GM12878 (cell line): ENCODE results near the gene SASH1. TPM values are rescaled to one million over a fixed set of nuclear protein-coding genes. Genes with fewer than 3 reads are reported as not detected.

Source experiments
- ATAC-seq: fragments of 200-7000 bp; cut with Tn5 transposase; 3 replicates; pipeline ENCODE4 v1.9.1; 2020; ENCODE audit warnings: mild to moderate bottlenecking, moderate library complexity
- BruUV-seq: library from RNA; stranded (reverse); fragments of 400-500 nt; replicated peaks from 2 replicates; lab custom pipeline; 2021; lab: Mats Ljungman, UMichigan
- CTCF ChIA-PET: fragments of 300-600 bp; sonication (Branson Sonifier 250); formaldehyde crosslinking; extraction: SDS; loops from one replicate; lab custom pipeline; 2021; ENCODE audit warnings: inconsistent platforms; lab: Yijun Ruan, JAX
- POLR2A ChIA-PET: fragments of 350-600 bp; formaldehyde crosslinking; extraction: SDS; loops from one replicate; lab custom pipeline; 2021; ENCODE audit warnings: inconsistent platforms; lab: Charles Lee
- RAD21 ChIA-PET: fragments of 300-600 bp; sonication (Branson Sonifier 250); formaldehyde crosslinking; loops from one replicate; lab custom pipeline; 2023; ENCODE audit warnings: antibody characterized with exemption; ENCODE audit not compliant: unreplicated experiment; lab: Charles Lee
- SMC1A ChIA-PET: fragments of 300-600 bp; sonication (Branson Sonifier 250); formaldehyde crosslinking; loops from one replicate; lab custom pipeline; 2023; ENCODE audit not compliant: unreplicated experiment, uncharacterized antibody; lab: Charles Lee
- DNase-seq: peaks from one replicate; pipeline ENCODE4 v3.0.0-alpha.2; 2011; ENCODE audit warnings: low read depth, low spot score
- FAIRE-seq: peaks from 3 replicates; lab custom pipeline; 2011; peaks lifted over from hg19 to GRCh38; lab: Jason Lieb, UNC
- H2AFZ ChIP-seq: 2 replicates; pipeline ENCODE4 v1.6.0; 2011; ENCODE audit warnings: low read depth, low read length, control low read depth; ENCODE audit not compliant: control insufficient read depth
- H3K27ac ChIP-seq: 2 replicates; pipeline ENCODE4 v1.5.1; 2011; ENCODE audit warnings: control low read depth; ENCODE audit not compliant: control insufficient read depth, insufficient read depth
- H3K27me3 ChIP-seq, 2 experiments: replicated peaks in 1 of 2; 2 replicates each; pipeline versions ENCODE4 v1.6.0 to v1.6.1; 2011; ENCODE audit warnings: low read length in 1 of 2; ENCODE audit not compliant: control insufficient read depth in 2 of 2, insufficient read depth in 2 of 2
- H3K36me3 ChIP-seq, 2 experiments: 2 replicates each; pipeline ENCODE4 v1.5.1; 2011; ENCODE audit warnings: low read length in 1 of 2; ENCODE audit not compliant: control insufficient read depth in 2 of 2, insufficient read depth in 2 of 2
- H3K4me1 ChIP-seq: 2 replicates; pipeline ENCODE4 v1.6.1; 2011; ENCODE audit warnings: mild to moderate bottlenecking, low read length, moderate library complexity, mixed read lengths; ENCODE audit not compliant: control insufficient read depth, insufficient read depth
- H3K4me2 ChIP-seq: 2 replicates; pipeline ENCODE4 v1.6.0; 2011; ENCODE audit warnings: control low read depth; ENCODE audit not compliant: control insufficient read depth, insufficient read depth
- H3K4me3 ChIP-seq: fragments of 200-600 bp; sonication (generic); 2 replicates; pipeline ENCODE4 v1.5.1; 2016
- H3K79me2 ChIP-seq: 2 replicates; pipeline ENCODE4 v1.6.0; 2011; ENCODE audit warnings: low read length; ENCODE audit not compliant: control insufficient read depth, insufficient read depth
- H3K9ac ChIP-seq: 2 replicates; pipeline ENCODE4 v1.8.0; 2011; ENCODE audit warnings: low read length, control low read depth, mixed read lengths; ENCODE audit not compliant: control insufficient read depth, insufficient read depth
- H3K9me3 ChIP-seq: replicated peaks from 3 replicates; pipeline ENCODE4 v1.5.1; 2011; ENCODE audit warnings: mild to moderate bottlenecking, low read length; ENCODE audit not compliant: control insufficient read depth, insufficient read depth
- H4K20me1 ChIP-seq: 2 replicates; pipeline ENCODE4 v1.6.0; 2011; ENCODE audit not compliant: control insufficient read depth, insufficient read depth
- BCL11A ChIP-seq: IDR thresholded peaks from 2 replicates; pipeline ENCODE4 v1.6.1; 2011; ENCODE audit warnings: low read depth, low read length
- BCLAF1 ChIP-seq: fragments of 450-650 bp; IDR thresholded peaks from 2 replicates; pipeline ENCODE4 v1.6.1; 2017; ENCODE audit warnings: antibody characterized with exemption, mild to moderate bottlenecking, moderate library complexity
- CUX1 ChIP-seq: IDR thresholded peaks from 2 replicates; pipeline ENCODE4 v1.6.1; 2012; ENCODE audit warnings: improper control_type of control experiment, low read depth, low read length; ENCODE audit not compliant: insufficient replicate concordance
- KAT2A ChIP-seq: conservative IDR thresholded peaks from 2 replicates; pipeline ENCODE4 v1.6.1; 2011; ENCODE audit warnings: low read depth, low read length; ENCODE audit not compliant: control insufficient read depth
- MEF2A ChIP-seq: IDR thresholded peaks from 2 replicates; pipeline ENCODE4 v1.6.1; 2011; ENCODE audit warnings: low read depth, mild to moderate bottlenecking, low read length, moderate library complexity; ENCODE audit not compliant: insufficient read depth
- PAX5 ChIP-seq: IDR thresholded peaks from 2 replicates; pipeline ENCODE4 v1.6.1; 2011; ENCODE audit warnings: low read depth, low read length, borderline replicate concordance
- PAX8 ChIP-seq: fragments of 450-650 bp; IDR thresholded peaks from 2 replicates; pipeline ENCODE4 v1.6.1; 2017; ENCODE audit warnings: mild to moderate bottlenecking, moderate library complexity
- PKNOX1 ChIP-seq: fragments of 450-650 bp; IDR thresholded peaks from 2 replicates; pipeline ENCODE4 v1.6.1; 2016; ENCODE audit warnings: mild to moderate bottlenecking
- POLR2A ChIP-seq: IDR thresholded peaks from 2 replicates; pipeline ENCODE4 v1.6.1; 2011; ENCODE audit warnings: low read depth, mild to moderate bottlenecking, low read length
- STAT1 ChIP-seq: fragments of 450-650 bp; conservative IDR thresholded peaks from 2 replicates; pipeline ENCODE4 v1.6.1; 2014; ENCODE audit warnings: antibody characterized with exemption, mild to moderate bottlenecking
- TCF12 ChIP-seq: IDR thresholded peaks from 2 replicates; pipeline ENCODE4 v1.6.1; 2011; ENCODE audit warnings: low read depth, mild to moderate bottlenecking, low read length
- TCF3 ChIP-seq: IDR thresholded peaks from 2 replicates; pipeline ENCODE4 v1.6.1; 2012; ENCODE audit warnings: low read depth, mild to moderate bottlenecking, low read length, borderline replicate concordance; ENCODE audit not compliant: insufficient read depth
- USF1 ChIP-seq: IDR thresholded peaks from 2 replicates; pipeline ENCODE4 v1.6.1; 2011; ENCODE audit warnings: borderline replicate concordance, low read depth, mild to moderate bottlenecking, moderate library complexity, mixed read lengths, low read length; ENCODE audit not compliant: insufficient read depth; ENCODE audit errors: extremely low read length
- YBX1 ChIP-seq: fragments of 450-650 bp; IDR thresholded peaks from 2 replicates; pipeline ENCODE4 v1.6.1; 2016; ENCODE audit warnings: antibody characterized with exemption
- WGBS: methylation state at CpG from one replicate; pipeline ENCODE4 v1.1.6; 2016; ENCODE audit warnings: low lambda C conversion rate; ENCODE audit not compliant: insufficient replicate concordance, insufficient coverage; ENCODE audit errors: missing lambda C conversion rate; 5-methylcytosine and 5-hydroxymethylcytosine counted together
- in situ Hi-C: fragments of 300-500 bp; cut with MboI; formaldehyde crosslinking; loops from 9 replicates; pipeline ENCODE4 v1.14.3; 2018; ENCODE audit warnings: mixed read lengths
- intact Hi-C: fragments of 100-400 bp; cut with micrococcal nuclease; formaldehyde crosslinking; loops from one replicate; pipeline ENCODE4 v1.14.2; 2022; ENCODE audit not compliant: unreplicated experiment
- polyA plus RNA-seq, 11 experiments: library from polyadenylated mRNA; depleted of rRNA in 4 of 11; unstranded in 6 of 11; stranded (reverse) in 5 of 11; fragments of >200 nt; fragmentation: Nextera tagmentation in 4 of 11; fragmentation: Illumina TruSeq in 1 of 11; extraction: Ambion mirVana in 4 of 11; extraction: Trizol in 1 of 11; gene quantifications; 1 replicate in 1 of 11; 2 replicates in 10 of 11; pipeline versions ENCODE4 v1.2.1 to v1.2.3, GENCODE V29; 2011 to 2016; ENCODE audit warnings: inconsistent platforms in 2 of 11, missing spikeins in 2 of 11, low read depth in 1 of 11
- total RNA-seq, 4 experiments: library from RNA; depleted of rRNA in 3 of 4; stranded (reverse); fragments of >200 nt in 3 of 4; fragmentation: Illumina TruSeq in 1 of 4; extraction: Trizol in 1 of 4; gene quantifications; 2 replicates each; pipeline versions ENCODE4 v1.2.1 to v1.2.3, GENCODE V29; 2013 to 2021

Gene SASH1
- total and polyA plus RNA-seq, 10 of the 15 experiments (the other 5 are each of a cell fraction or from before 2014, with no cell fraction given), result 0.01 to 0.73 (median 0.14) TPM; not detected in 4

GRCh38 chr6:148598724-148599123, 256.1 kb downstream of the SASH1 start (continued):
- TF ChIP-seq PKNOX1 (no peak), BCL11A (no peak), KAT2A (no peak), YBX1 (no peak), PAX8 (no peak), MEF2A (no peak), STAT1 (no peak)

- ChIA-PET CTCF (no interaction called here), POLR2A (no interaction called here), RAD21 (no interaction called here), SMC1A (no interaction called here)
- ATAC-seq, result no peak
- no peak overlapping the region for H2AFZ ChIP-seq
- H3K27ac ChIP-seq, result no peak overlapping the region
- no peaks in the 10 kb centered on the region; the same call in 2 of the 3 replicates for H3K9me3 ChIP-seq
- intact Hi-C loops, result no loop called here
- FAIRE-seq, result no peak
- no peaks in the 10 kb centered on the region for H3K36me3 ChIP-seq
- H3K4me1 ChIP-seq, result no peaks in the 10 kb centered on the region
- H4K20me1 ChIP-seq, result no peaks in the 10 kb centered on the region
- WGBS, result 42% methylated on average over 7 of the region's 7 CpGs
- no peaks in the 10 kb centered on the region for H3K79me2 ChIP-seq
- no peak overlapping the region for H3K9ac ChIP-seq
- in situ Hi-C loops, result no loop called here
- no peak overlapping the region for H3K4me2 ChIP-seq
- H3K27me3 ChIP-seq, result no peaks in the 10 kb centered on the region; a peak in 1 of 4 replicates
- no peak overlapping the region for H3K4me3 ChIP-seq
- no TSS peak for BruUV-seq
- DNase-seq, result no peak
- no peak for TF ChIP-seq PAX5
- TF ChIP-seq CUX1, result no peak
- TF ChIP-seq POLR2A, result no peak
- no peak for TF ChIP-seq TCF3
- no peak for TF ChIP-seq TCF12
- no peak for TF ChIP-seq USF1
- TF ChIP-seq BCLAF1, result no peak
Measured at GRCh38 chr6:148599967-148600426, 257.4 kb downstream of the SASH1 start.
